ENCODE data around the gene PRPF38B. TPM values are rescaled to one million over a fixed set of nuclear protein-coding genes. Genes with fewer than 3 reads are reported as not detected.
"Not testable (repeated sequence)": the region's sequence is repeated elsewhere in the genome, so short reads cannot be mapped to it uniquely, and the experiment has no call there.

PRPF38B gene
- total and polyA plus RNA-seq, 2 donors from 2014 or later, result 15.9 to 37.6 TPM

- intact Hi-C loops (cut with DNase I), result no loop called here
- Histone ChIP-seq H3K9ac (ENCODE audit: low read length in 3 of 3) (no peak overlapping the region), H3K4me3 (ENCODE audit: low read length in 3 of 3) (peak overlapping the region in 2 of 3 donors; percentile 34 to 44), H3K27ac (ENCODE audit: low read depth in 2 of 2, low read length in 2 of 2) (no peak overlapping the region), H3K36me3 (ENCODE audit: control insufficient read depth in 2 of 3, insufficient read depth in 3 of 3, low read length in 3 of 3) (no peaks in the 10 kb centered on the region), H3K4me1 (ENCODE audit: control insufficient read depth in 2 of 3, insufficient read depth in 2 of 3, low read depth in 1 of 3, low read length in 3 of 3) (no peaks in the 10 kb centered on the region), H3K9me3 (ENCODE audit: control insufficient read depth in 2 of 3, insufficient read depth in 1 of 3, low read length in 3 of 3) (no peaks in the 10 kb centered on the region), H3K27me3 (ENCODE audit: control insufficient read depth, insufficient read depth, low read length) (no peaks in the 10 kb centered on the region)
- TF ChIP-seq CTCF (IDR thresholded peaks at IDR 0.05; ENCODE audit: borderline replicate concordance, extremely low read depth, insufficient read depth), result no peak
- no peak for FAIRE-seq
- DNase-seq, result no peak
Measured at GRCh38 chr1:108679586-108680213, 12.4 kb upstream of the PRPF38B start.

GRCh38 chr1:108681701-108682100 is 10.4 kb upstream of the PRPF38B start:
- DNase-seq; H3K9me3 ChIP-seq (ENCODE audit: control insufficient read depth in 2 of 3, insufficient read depth in 1 of 3, low read length in 3 of 3); H3K4me1 ChIP-seq (ENCODE audit: control insufficient read depth in 2 of 3, insufficient read depth in 2 of 3, low read depth in 1 of 3, low read length in 3 of 3); H3K27me3 ChIP-seq (ENCODE audit: control insufficient read depth, insufficient read depth, low read length); FAIRE-seq; intact Hi-C loops (cut with DNase I); H3K4me3 ChIP-seq (ENCODE audit: low read length in 3 of 3); H3K9ac ChIP-seq (ENCODE audit: low read length in 3 of 3); H3K27ac ChIP-seq (ENCODE audit: low read depth in 2 of 2, low read length in 2 of 2); H3K36me3 ChIP-seq (ENCODE audit: control insufficient read depth in 2 of 3, insufficient read depth in 3 of 3, low read length in 3 of 3): not testable (repeated sequence)

GRCh38 chr1:108685529-108685928 is 6.6 kb upstream of the PRPF38B start:
- no peak for TF ChIP-seq CTCF (IDR thresholded peaks at IDR 0.05; ENCODE audit: borderline replicate concordance, extremely low read depth, insufficient read depth)
- Histone ChIP-seq H3K9ac (ENCODE audit: low read length in 3 of 3) (no peak overlapping the region), H3K4me3 (ENCODE audit: low read length in 3 of 3) (no peak overlapping the region), H3K27ac (ENCODE audit: low read depth in 2 of 2, low read length in 2 of 2) (no peak overlapping the region), H3K27me3 (ENCODE audit: control insufficient read depth, insufficient read depth, low read length) (no peaks in the 10 kb centered on the region), H3K9me3 (ENCODE audit: control insufficient read depth in 2 of 3, insufficient read depth in 1 of 3, low read length in 3 of 3) (no peaks in the 10 kb centered on the region), H3K36me3 (ENCODE audit: control insufficient read depth in 2 of 3, insufficient read depth in 3 of 3, low read length in 3 of 3) (no peaks in the 10 kb centered on the region), H3K4me1 (ENCODE audit: control insufficient read depth in 2 of 3, insufficient read depth in 2 of 3, low read depth in 1 of 3, low read length in 3 of 3) (no peaks in the 10 kb centered on the region)
- intact Hi-C loops (cut with DNase I), result no loop called here
- FAIRE-seq, result no peak
- DNase-seq, result no peak

- no peaks in the 10 kb centered on the region for H3K27me3 ChIP-seq (ENCODE audit: control insufficient read depth, insufficient read depth, low read length)
- intact Hi-C loops (cut with DNase I), result no loop called here
- no peak for TF ChIP-seq CTCF (IDR thresholded peaks at IDR 0.05; ENCODE audit: borderline replicate concordance, extremely low read depth, insufficient read depth)
- no peak overlapping the region for H3K9ac ChIP-seq (ENCODE audit: low read length in 3 of 3)
- H3K4me1 ChIP-seq (ENCODE audit: control insufficient read depth in 2 of 3, insufficient read depth in 2 of 3, low read depth in 1 of 3, low read length in 3 of 3), result peaks cover 0 to 10% (median 0%) of the 10 kb centered on the region in 3 donors
- no peak overlapping the region for H3K4me3 ChIP-seq (ENCODE audit: low read length in 3 of 3)
- FAIRE-seq (no peak), DNase-seq (peak in 2 of 5 donors; percentile 17 to 53)
- no peak overlapping the region for H3K27ac ChIP-seq (ENCODE audit: low read depth in 2 of 2, low read length in 2 of 2)
- no peaks in the 10 kb centered on the region for H3K9me3 ChIP-seq (ENCODE audit: control insufficient read depth in 2 of 3, insufficient read depth in 1 of 3, low read length in 3 of 3)
- H3K36me3 ChIP-seq (ENCODE audit: control insufficient read depth in 2 of 3, insufficient read depth in 3 of 3, low read length in 3 of 3), result no peaks in the 10 kb centered on the region
Measured at GRCh38 chr1:108686614-108687313, 5.3 kb upstream of the PRPF38B start.

Data from kidney (tissue), 14 donors.